Colonic mucosa (tissue), 4 donors: ENCODE measurements around the gene GNG11. TPM values are rescaled to one million over a fixed set of nuclear protein-coding genes. Genes with fewer than 3 reads are reported as not detected.

Experiments used
- DNase-seq: peaks from one replicate; pipeline ENCODE4 v3.0.0-alpha.2; 2020
- H3K27ac ChIP-seq: fragments of 200-600 bp; one replicate; pipeline ENCODE4 v1.8.0; 2021
- H3K27me3 ChIP-seq: fragments of 200-600 bp; one replicate; pipeline ENCODE4 v1.8.0; 2021
- H3K36me3 ChIP-seq: fragments of 200-600 bp; one replicate; pipeline ENCODE4 v1.8.0; 2021
- H3K4me1 ChIP-seq: fragments of 200-600 bp; one replicate; pipeline ENCODE4 v1.8.0; 2021; ENCODE audit warnings: mild to moderate bottlenecking
- H3K4me3 ChIP-seq: fragments of 200-600 bp; one replicate; pipeline ENCODE4 v1.8.0; 2021
- H3K9ac ChIP-seq, 2 donors: one replicate each; pipeline ENCODE4 v1.7.0; 2013; ENCODE audit warnings: control low read depth in 2 of 2, low read depth in 2 of 2, low read length in 2 of 2
- H3K9me3 ChIP-seq: fragments of 200-600 bp; one replicate; pipeline ENCODE4 v1.8.0; 2021
- intact Hi-C: fragments of 100-400 bp; cut with DNase I; formaldehyde crosslinking; loops from one replicate; pipeline ENCODE4 v1.14.1; 2022
- total RNA-seq, 2 donors: library from RNA; stranded (reverse); fragmentation: NEBNext Ultra II Directional in 1 of 2; extraction: Animal tissue kit (Norgen Biotek cat#: 25700) in 1 of 2; gene quantifications; one replicate each; pipeline ENCODE4 v1.2.1, GENCODE V29; 2021
- TF ChIP-seq, protein P1 (sequence below): fragments of 200-600 bp; IDR thresholded peaks from one replicate; pipeline ENCODE4 v1.8.0; 2022; ENCODE audit warnings: antibody characterized with exemption, mild to moderate bottlenecking
- donor health status: healthy.
- donor health status: DM: no; HTN: no; CAD: no.
- donor health status: DM: no; HTN: no; CAD: no.

GNG11 gene
- total RNA-seq, 2 donors from 2014 or later: 2.1 to 4.1 TPM

DNA sequence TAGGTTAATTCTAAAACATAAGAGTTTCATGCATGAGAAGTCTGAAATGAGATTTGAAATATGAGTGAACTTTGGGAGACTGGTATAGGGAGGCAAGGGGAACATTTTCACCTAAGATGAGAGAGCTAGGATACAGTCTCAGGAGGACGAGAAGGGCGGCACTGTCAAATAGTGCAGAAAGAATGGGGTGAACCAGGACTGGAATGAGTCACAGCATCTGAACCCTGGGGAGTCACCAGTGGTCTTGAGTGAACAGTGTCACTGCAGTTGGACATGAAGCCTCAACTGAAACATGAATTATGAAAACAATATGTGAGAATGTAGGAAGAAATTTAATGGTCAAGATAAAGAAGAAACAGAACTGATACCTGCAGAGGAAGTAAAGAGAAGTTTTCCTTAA lies 33.8 kb downstream of the GNG11 start:
- TF ChIP-seq, protein P1, sequence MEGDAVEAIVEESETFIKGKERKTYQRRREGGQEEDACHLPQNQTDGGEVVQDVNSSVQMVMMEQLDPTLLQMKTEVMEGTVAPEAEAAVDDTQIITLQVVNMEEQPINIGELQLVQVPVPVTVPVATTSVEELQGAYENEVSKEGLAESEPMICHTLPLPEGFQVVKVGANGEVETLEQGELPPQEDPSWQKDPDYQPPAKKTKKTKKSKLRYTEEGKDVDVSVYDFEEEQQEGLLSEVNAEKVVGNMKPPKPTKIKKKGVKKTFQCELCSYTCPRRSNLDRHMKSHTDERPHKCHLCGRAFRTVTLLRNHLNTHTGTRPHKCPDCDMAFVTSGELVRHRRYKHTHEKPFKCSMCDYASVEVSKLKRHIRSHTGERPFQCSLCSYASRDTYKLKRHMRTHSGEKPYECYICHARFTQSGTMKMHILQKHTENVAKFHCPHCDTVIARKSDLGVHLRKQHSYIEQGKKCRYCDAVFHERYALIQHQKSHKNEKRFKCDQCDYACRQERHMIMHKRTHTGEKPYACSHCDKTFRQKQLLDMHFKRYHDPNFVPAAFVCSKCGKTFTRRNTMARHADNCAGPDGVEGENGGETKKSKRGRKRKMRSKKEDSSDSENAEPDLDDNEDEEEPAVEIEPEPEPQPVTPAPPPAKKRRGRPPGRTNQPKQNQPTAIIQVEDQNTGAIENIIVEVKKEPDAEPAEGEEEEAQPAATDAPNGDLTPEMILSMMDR: no peak
- no peak overlapping the region for H3K4me3 ChIP-seq
- H3K9me3 ChIP-seq: no peaks in the 10 kb centered on the region
- H3K4me1 ChIP-seq: no peaks in the 10 kb centered on the region
- H3K36me3 ChIP-seq: no peaks in the 10 kb centered on the region
- intact Hi-C loops: no loop called here
- no peak overlapping the region for H3K9ac ChIP-seq
- no peak for DNase-seq
- no peaks in the 10 kb centered on the region for H3K27me3 ChIP-seq
- H3K27ac ChIP-seq: no peak overlapping the region

DNA sequence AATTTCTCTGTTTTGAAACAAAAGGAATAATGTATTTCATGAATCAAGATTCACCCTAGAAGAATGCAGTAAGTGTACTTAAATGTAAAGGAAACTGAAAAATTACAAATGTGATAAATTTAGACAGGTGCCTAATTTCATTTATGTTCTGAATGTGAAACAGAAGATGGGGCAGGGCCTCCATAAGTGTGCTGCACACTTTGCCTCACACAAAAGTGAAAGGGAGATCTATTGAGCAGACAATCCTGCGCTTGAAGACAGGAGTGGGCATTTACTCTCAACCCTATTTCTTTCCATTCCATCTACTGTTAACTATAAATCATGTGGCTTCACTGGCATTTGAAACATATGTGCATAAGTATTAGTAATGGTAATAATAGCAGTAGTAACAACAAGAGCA lies 36.2 kb downstream of the GNG11 start:
- TF ChIP-seq, protein P1: no peak
- no peak for DNase-seq
- H3K4me1 ChIP-seq: no peaks in the 10 kb centered on the region
- H3K9me3 ChIP-seq: no peaks in the 10 kb centered on the region
- H3K36me3 ChIP-seq: no peaks in the 10 kb centered on the region
- no peaks in the 10 kb centered on the region for H3K27me3 ChIP-seq
- H3K27ac ChIP-seq: no peak overlapping the region
- no peak overlapping the region for H3K4me3 ChIP-seq
- intact Hi-C loops: no loop called here
- no peak overlapping the region for H3K9ac ChIP-seq

DNA sequence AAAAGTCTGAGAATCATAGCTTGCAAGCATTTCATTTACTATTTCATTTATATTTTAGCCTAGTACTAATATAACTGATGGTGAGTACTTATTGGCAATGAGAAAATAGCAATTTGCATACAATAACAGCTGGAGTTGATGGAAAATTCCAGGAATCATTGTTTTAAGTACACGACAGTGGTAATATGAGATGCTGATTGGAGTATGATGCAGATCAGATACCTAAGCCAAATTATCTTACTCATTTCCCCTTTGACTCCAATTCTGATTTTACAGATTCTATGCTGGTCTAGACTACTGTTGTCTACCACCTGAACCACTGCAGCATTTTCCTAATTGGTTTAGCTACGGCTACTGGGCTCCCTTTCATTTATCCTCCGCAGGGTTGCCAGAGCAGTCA lies 36.7 kb downstream of the GNG11 start:
- no peak for DNase-seq
- Histone ChIP-seq H3K9me3 (no peaks in the 10 kb centered on the region), H3K4me1 (no peaks in the 10 kb centered on the region), H3K27me3 (no peaks in the 10 kb centered on the region), H3K36me3 (no peaks in the 10 kb centered on the region), H3K9ac (no peak overlapping the region), H3K27ac (no peak overlapping the region), H3K4me3 (no peak overlapping the region)
- intact Hi-C loops: no loop called here
- TF ChIP-seq, protein P1: no peak

DNA sequence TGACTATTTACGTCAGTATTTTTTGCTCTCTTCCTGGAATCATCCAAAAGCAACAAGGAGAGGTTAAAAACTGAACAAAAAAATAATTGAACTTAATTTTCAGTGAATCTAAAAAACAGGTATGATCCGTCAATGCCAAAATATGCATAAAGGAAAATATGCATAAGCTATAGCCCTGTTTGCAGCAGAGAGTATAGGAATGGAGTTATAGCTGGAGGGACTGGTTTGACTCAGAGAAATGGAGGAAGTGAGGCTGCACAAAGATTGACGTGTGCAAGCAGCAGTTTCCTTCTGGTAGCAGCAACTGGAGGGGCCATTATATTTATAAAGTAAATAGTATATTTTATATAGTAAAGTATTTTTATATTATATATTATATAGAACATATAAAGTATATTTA lies 37.1 kb downstream of the GNG11 start:
- TF ChIP-seq, protein P1: no peak
- H3K4me3 ChIP-seq: no peak overlapping the region
- H3K4me1 ChIP-seq: no peaks in the 10 kb centered on the region
- intact Hi-C loops: no loop called here
- no peak for DNase-seq
- H3K27ac ChIP-seq: no peak overlapping the region
- no peaks in the 10 kb centered on the region for H3K27me3 ChIP-seq
- no peaks in the 10 kb centered on the region for H3K36me3 ChIP-seq
- H3K9me3 ChIP-seq: no peaks in the 10 kb centered on the region
- no peak overlapping the region for H3K9ac ChIP-seq

DNA sequence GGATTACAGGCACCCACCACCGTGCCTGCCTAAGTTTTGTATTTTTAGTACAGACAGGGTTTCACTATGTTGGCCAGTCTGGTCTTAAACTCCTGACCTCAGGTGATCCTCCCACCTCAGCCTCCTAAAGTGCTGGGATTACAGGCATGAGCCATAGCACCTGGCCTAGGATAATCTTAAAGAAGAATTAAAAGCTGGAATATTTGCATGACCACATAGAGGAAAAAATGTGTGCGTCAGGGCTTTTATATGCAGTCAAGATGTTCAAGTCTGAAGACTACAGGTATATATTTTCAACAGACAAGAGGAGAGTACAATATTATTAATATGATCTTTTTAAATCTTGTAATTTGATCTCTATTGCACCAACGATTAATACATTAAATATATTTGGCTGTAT lies 39.5 kb downstream of the GNG11 start:
- intact Hi-C loops: no loop called here
- DNase-seq: no peak

More for the DNA sequence above, 39.5 kb downstream of the GNG11 start:
- no peaks in the 10 kb centered on the region for H3K4me1 ChIP-seq
- no peak overlapping the region for H3K27ac ChIP-seq
- H3K9ac ChIP-seq: no peak overlapping the region
- H3K4me3 ChIP-seq: no peak overlapping the region
- H3K9me3 ChIP-seq: no peaks in the 10 kb centered on the region
- TF ChIP-seq, protein P1: no peak
- no peaks in the 10 kb centered on the region for H3K36me3 ChIP-seq
- H3K27me3 ChIP-seq: no peaks in the 10 kb centered on the region
